Body of pancreas (tissue), 4 donors: ENCODE results near the gene SNCG.

ENCODE experiments used
- CTCF ChIP-seq, 7 experiments: fragments of 450-650 bp in 4 of 7; fragments of 200-600 bp in 3 of 7; sonication (generic) in 3 of 7; IDR thresholded peaks; one replicate each; pipeline ENCODE4 v1.5.1; 2016 to 2019; ENCODE audit warnings: antibody characterized with exemption in 7 of 7
- POLR2A ChIP-seq, 3 donors: fragments of 450-650 bp; IDR thresholded peaks; one replicate each; pipeline ENCODE4 v1.6.1; 2016; ENCODE audit warnings: antibody characterized with exemption in 3 of 3, mild to moderate bottlenecking in 2 of 3

- TF ChIP-seq POLR2A (IDR thresholded peaks at IDR 0.05) (no peak), CTCF (IDR thresholded peaks at IDR 0.05) (no peak)
Measured at GRCh38 chr10:86946213-86947155, 11.9 kb upstream of the SNCG start.
